GM12878 (cell line): Measurements from ENCODE around the gene ENGASE. TPM values are rescaled to one million over a fixed set of nuclear protein-coding genes. Genes with fewer than 3 reads are reported as not detected.

ENCODE experiments used
- ATAC-seq: fragments of 200-7000 bp; cut with Tn5 transposase; 3 replicates; pipeline ENCODE4 v1.9.1; 2020; ENCODE audit warnings: mild to moderate bottlenecking, moderate library complexity
- BruUV-seq: library from RNA; stranded (reverse); fragments of 400-500 nt; replicated peaks from 2 replicates; lab custom pipeline; 2021; lab: Mats Ljungman, UMichigan
- CTCF ChIA-PET: fragments of 300-600 bp; sonication (Branson Sonifier 250); formaldehyde crosslinking; extraction: SDS; loops from one replicate; lab custom pipeline; 2021; ENCODE audit warnings: inconsistent platforms; lab: Yijun Ruan, JAX
- POLR2A ChIA-PET: fragments of 350-600 bp; formaldehyde crosslinking; extraction: SDS; loops from one replicate; lab custom pipeline; 2021; ENCODE audit warnings: inconsistent platforms; lab: Charles Lee
- RAD21 ChIA-PET: fragments of 300-600 bp; sonication (Branson Sonifier 250); formaldehyde crosslinking; loops from one replicate; lab custom pipeline; 2023; ENCODE audit warnings: antibody characterized with exemption; ENCODE audit not compliant: unreplicated experiment; lab: Charles Lee
- SMC1A ChIA-PET: fragments of 300-600 bp; sonication (Branson Sonifier 250); formaldehyde crosslinking; loops from one replicate; lab custom pipeline; 2023; ENCODE audit not compliant: unreplicated experiment, uncharacterized antibody; lab: Charles Lee
- DNase-seq: peaks from one replicate; pipeline ENCODE4 v3.0.0-alpha.2; 2011; ENCODE audit warnings: low read depth, low spot score
- FAIRE-seq: peaks from 3 replicates; lab custom pipeline; 2011; peaks lifted over from hg19 to GRCh38; lab: Jason Lieb, UNC
- H2AFZ ChIP-seq: 2 replicates; pipeline ENCODE4 v1.6.0; 2011; ENCODE audit warnings: low read depth, low read length, control low read depth; ENCODE audit not compliant: control insufficient read depth
- H3K27ac ChIP-seq: 2 replicates; pipeline ENCODE4 v1.5.1; 2011; ENCODE audit warnings: control low read depth; ENCODE audit not compliant: control insufficient read depth, insufficient read depth
- H3K27me3 ChIP-seq, 2 experiments: replicated peaks in 1 of 2; 2 replicates each; pipeline versions ENCODE4 v1.6.0 to v1.6.1; 2011; ENCODE audit warnings: low read length in 1 of 2; ENCODE audit not compliant: control insufficient read depth in 2 of 2, insufficient read depth in 2 of 2
- H3K36me3 ChIP-seq, 2 experiments: 2 replicates each; pipeline ENCODE4 v1.5.1; 2011; ENCODE audit warnings: low read length in 1 of 2; ENCODE audit not compliant: control insufficient read depth in 2 of 2, insufficient read depth in 2 of 2
- H3K4me1 ChIP-seq: 2 replicates; pipeline ENCODE4 v1.6.1; 2011; ENCODE audit warnings: mild to moderate bottlenecking, low read length, moderate library complexity, mixed read lengths; ENCODE audit not compliant: control insufficient read depth, insufficient read depth
- H3K4me2 ChIP-seq: 2 replicates; pipeline ENCODE4 v1.6.0; 2011; ENCODE audit warnings: control low read depth; ENCODE audit not compliant: control insufficient read depth, insufficient read depth
- H3K4me3 ChIP-seq: fragments of 200-600 bp; sonication (generic); 2 replicates; pipeline ENCODE4 v1.5.1; 2016
- H3K79me2 ChIP-seq: 2 replicates; pipeline ENCODE4 v1.6.0; 2011; ENCODE audit warnings: low read length; ENCODE audit not compliant: control insufficient read depth, insufficient read depth
- H3K9ac ChIP-seq: 2 replicates; pipeline ENCODE4 v1.8.0; 2011; ENCODE audit warnings: low read length, control low read depth, mixed read lengths; ENCODE audit not compliant: control insufficient read depth, insufficient read depth
- H3K9me3 ChIP-seq: replicated peaks from 3 replicates; pipeline ENCODE4 v1.5.1; 2011; ENCODE audit warnings: mild to moderate bottlenecking, low read length; ENCODE audit not compliant: control insufficient read depth, insufficient read depth
- H4K20me1 ChIP-seq: 2 replicates; pipeline ENCODE4 v1.6.0; 2011; ENCODE audit not compliant: control insufficient read depth, insufficient read depth
- BCL11A ChIP-seq: IDR thresholded peaks from 2 replicates; pipeline ENCODE4 v1.6.1; 2011; ENCODE audit warnings: low read depth, low read length
- CEBPB ChIP-seq, 2 experiments: fragments of 150-350 bp in 1 of 2; IDR thresholded peaks; 2 replicates each; pipeline ENCODE4 v1.6.1; 2012 to 2014; ENCODE audit warnings: low read depth in 2 of 2, low read length in 2 of 2, borderline replicate concordance in 1 of 2, inconsistent platforms in 1 of 2
- HDAC6 ChIP-seq: fragments of 200-600 bp; sonication (generic); IDR thresholded peaks from one replicate; pipeline ENCODE4 v1.8.0; 2017; ENCODE audit warnings: antibody characterized with exemption; ENCODE audit not compliant: unreplicated experiment
- IRF4 ChIP-seq: IDR thresholded peaks from 2 replicates; pipeline ENCODE4 v1.6.1; 2011; ENCODE audit warnings: low read depth, low read length
- KAT2A ChIP-seq: conservative IDR thresholded peaks from 2 replicates; pipeline ENCODE4 v1.6.1; 2011; ENCODE audit warnings: low read depth, low read length; ENCODE audit not compliant: control insufficient read depth
- MEF2A ChIP-seq: IDR thresholded peaks from 2 replicates; pipeline ENCODE4 v1.6.1; 2011; ENCODE audit warnings: low read depth, mild to moderate bottlenecking, low read length, moderate library complexity; ENCODE audit not compliant: insufficient read depth
- NR2C2 ChIP-seq: IDR thresholded peaks from 2 replicates; pipeline ENCODE4 v1.6.1; 2011; ENCODE audit warnings: borderline replicate concordance, low read depth; ENCODE audit not compliant: control insufficient read depth, insufficient read length
- RELB ChIP-seq: fragments of 450-650 bp; IDR thresholded peaks from 2 replicates; pipeline ENCODE4 v1.6.1; 2017; ENCODE audit warnings: low read depth, mild to moderate bottlenecking, moderate library complexity
- TARDBP ChIP-seq: IDR thresholded peaks from 2 replicates; pipeline ENCODE4 v1.6.1; 2016; ENCODE audit warnings: borderline replicate concordance
- WGBS: methylation state at CpG from one replicate; pipeline ENCODE4 v1.1.6; 2016; ENCODE audit warnings: low lambda C conversion rate; ENCODE audit not compliant: insufficient replicate concordance, insufficient coverage; ENCODE audit errors: missing lambda C conversion rate; 5-methylcytosine and 5-hydroxymethylcytosine counted together
- in situ Hi-C: fragments of 300-500 bp; cut with MboI; formaldehyde crosslinking; loops from 9 replicates; pipeline ENCODE4 v1.14.3; 2018; ENCODE audit warnings: mixed read lengths
- intact Hi-C: fragments of 100-400 bp; cut with micrococcal nuclease; formaldehyde crosslinking; loops from one replicate; pipeline ENCODE4 v1.14.2; 2022; ENCODE audit not compliant: unreplicated experiment
- polyA plus RNA-seq, 11 experiments: library from polyadenylated mRNA; depleted of rRNA in 4 of 11; unstranded in 6 of 11; stranded (reverse) in 5 of 11; fragments of >200 nt; fragmentation: Nextera tagmentation in 4 of 11; fragmentation: Illumina TruSeq in 1 of 11; extraction: Ambion mirVana in 4 of 11; extraction: Trizol in 1 of 11; gene quantifications; 1 replicate in 1 of 11; 2 replicates in 10 of 11; pipeline versions ENCODE4 v1.2.1 to v1.2.3, GENCODE V29; 2011 to 2016; ENCODE audit warnings: inconsistent platforms in 2 of 11, missing spikeins in 2 of 11, low read depth in 1 of 11
- total RNA-seq, 4 experiments: library from RNA; depleted of rRNA in 3 of 4; stranded (reverse); fragments of >200 nt in 3 of 4; fragmentation: Illumina TruSeq in 1 of 4; extraction: Trizol in 1 of 4; gene quantifications; 2 replicates each; pipeline versions ENCODE4 v1.2.1 to v1.2.3, GENCODE V29; 2013 to 2021

Gene ENGASE
- total and polyA plus RNA-seq, 10 of the 15 experiments (the other 5 are each of a cell fraction or from before 2014, with no cell fraction given): 0.18 to 28.9 (median 10.5) TPM

DNA sequence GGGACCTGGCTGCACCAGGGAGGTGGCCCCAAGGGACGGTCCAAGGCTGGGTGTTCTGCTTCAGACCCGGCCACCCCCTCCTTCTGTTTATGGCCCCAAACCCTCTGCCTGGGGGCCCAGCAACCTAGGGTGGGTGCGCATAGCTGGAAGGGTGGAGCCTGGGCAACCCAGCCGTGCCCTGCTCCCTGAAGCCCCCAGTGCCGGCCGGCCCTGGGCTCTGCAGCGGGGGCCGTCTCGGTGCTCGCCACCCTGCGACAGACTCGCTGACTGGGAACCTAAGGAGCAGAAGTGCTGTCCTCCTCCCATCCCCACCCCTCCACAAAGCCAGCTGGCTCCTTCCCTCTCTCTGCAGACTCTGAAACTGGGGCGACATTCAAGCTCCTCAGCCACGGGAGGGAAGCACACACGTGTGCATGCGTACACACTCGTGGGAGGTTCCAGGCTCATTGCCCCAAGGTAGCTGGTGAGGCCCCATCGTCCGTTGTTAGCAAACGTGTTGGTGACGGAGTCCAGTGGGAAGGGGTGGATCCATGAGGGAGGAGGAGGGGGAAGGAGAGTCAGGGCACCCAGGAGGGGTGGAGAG is 43.4 kb downstream of the ENGASE start:
- SMC1A ChIA-PET: no interaction called here
- Histone ChIP-seq H3K4me2 (no peak overlapping the region), H3K9ac (no peak overlapping the region), H2AFZ (no peak overlapping the region), H3K4me1 (no peaks in the 10 kb centered on the region), H3K36me3 (no peaks in the 10 kb centered on the region), H3K27me3 (peaks cover 0 to 3% of the 10 kb centered on the region in 2 experiments; a peak in 2 of 4 replicates), H4K20me1 (no peaks in the 10 kb centered on the region), H3K4me3 (no peak overlapping the region), H3K27ac (no peak overlapping the region), H3K79me2 (no peaks in the 10 kb centered on the region), H3K9me3 (no peaks in the 10 kb centered on the region)
- CTCF ChIA-PET: no interaction called here
- FAIRE-seq (no peak), ATAC-seq (no peak), DNase-seq (no peak)
- WGBS: 36% methylated on average over 21 of the region's 21 CpGs
- intact Hi-C loops: no loop called here
- RAD21 ChIA-PET: no interaction called here
- in situ Hi-C loops: no loop called here
- no TSS peak for BruUV-seq
- POLR2A ChIA-PET: no interaction called here
- TF ChIP-seq MEF2A: no peak

GRCh38 chr17:79118924-79119323 is 44.3 kb downstream of the ENGASE start:
- Histone ChIP-seq H3K36me3 (no peaks in the 10 kb centered on the region), H3K27ac (no peak overlapping the region), H3K27me3 (no peaks in the 10 kb centered on the region; a peak in 1 of 4 replicates), H3K9ac (no peak overlapping the region), H2AFZ (no peak overlapping the region), H3K4me3 (no peak overlapping the region), H3K79me2 (no peaks in the 10 kb centered on the region), H3K4me1 (no peaks in the 10 kb centered on the region), H3K9me3 (no peaks in the 10 kb centered on the region), H4K20me1 (no peaks in the 10 kb centered on the region), H3K4me2 (no peak overlapping the region)
- ChIA-PET RAD21 (no interaction called here), POLR2A (no interaction called here), SMC1A (no interaction called here), CTCF (no interaction called here)
- intact Hi-C loops: no loop called here
- ATAC-seq: no peak
- DNase-seq: no peak
- 3% methylated on average over 4 of the region's 4 CpGs for WGBS
- no peak for FAIRE-seq
- TF ChIP-seq IRF4 (no peak), KAT2A (no peak), TARDBP (no peak), CEBPB (IDR thresholded peaks at IDR 0.05; ENCODE audit: borderline replicate concordance in 1 of 2, low read depth in 2 of 2, low read length in 2 of 2) (no peak), BCL11A (no peak), RELB (no peak), NR2C2 (no peak), HDAC6 (no peak)
- in situ Hi-C loops: no loop called here
- BruUV-seq: no TSS peak
